Astrocyte (in vitro differentiated cells and primary cell): ENCODE data around the gene ENTPD8. TPM values are rescaled to one million over a fixed set of nuclear protein-coding genes. Genes with fewer than 3 reads are reported as not detected.

Source experiments
- DNase-seq: peaks from one replicate; pipeline ENCODE4 v3.0.0-alpha.2; 2010; ENCODE audit warnings: low read depth
- FAIRE-seq: peaks from 2 replicates; lab custom pipeline; 2011; peaks lifted over from hg19 to GRCh38; lab: Jason Lieb, UNC
- H2AFZ ChIP-seq: 2 replicates; pipeline ENCODE4 v1.6.0; 2012; ENCODE audit warnings: low read depth, low read length, inconsistent platforms
- H3K27ac ChIP-seq: 2 replicates; pipeline ENCODE4 v1.5.1; 2011; ENCODE audit warnings: low read depth, low read length, inconsistent platforms
- H3K27me3 ChIP-seq: 2 replicates; pipeline ENCODE4 v1.6.0; 2011; ENCODE audit warnings: low read length, inconsistent platforms; ENCODE audit not compliant: insufficient read depth
- H3K36me3 ChIP-seq: 2 replicates; pipeline ENCODE4 v1.5.1; 2011; ENCODE audit warnings: low read length, inconsistent platforms; ENCODE audit not compliant: insufficient read depth
- H3K4me1 ChIP-seq: 2 replicates; pipeline ENCODE4 v1.5.1; 2011; ENCODE audit warnings: low read length, inconsistent platforms; ENCODE audit not compliant: insufficient read depth
- H3K4me2 ChIP-seq: 2 replicates; pipeline ENCODE4 v1.6.0; 2012; ENCODE audit warnings: low read length, inconsistent platforms
- H3K4me3 ChIP-seq: 2 replicates; pipeline ENCODE4 v1.5.1; 2011; ENCODE audit warnings: low read depth, mild to moderate bottlenecking, low read length, inconsistent platforms; ENCODE audit not compliant: insufficient read depth
- H3K79me2 ChIP-seq: 2 replicates; pipeline ENCODE4 v1.6.0; 2012; ENCODE audit warnings: mild to moderate bottlenecking, low read length, inconsistent platforms; ENCODE audit not compliant: insufficient read depth
- H3K9ac ChIP-seq: 2 replicates; pipeline ENCODE4 v1.6.0; 2012; ENCODE audit warnings: mild to moderate bottlenecking, low read length, inconsistent platforms
- H3K9me3 ChIP-seq: 2 replicates; pipeline ENCODE4 v1.5.1; 2012; ENCODE audit warnings: low read depth, mild to moderate bottlenecking, low read length, inconsistent platforms; ENCODE audit not compliant: insufficient read depth
- H4K20me1 ChIP-seq: 2 replicates; pipeline ENCODE4 v1.6.0; 2012; ENCODE audit warnings: low read length, inconsistent platforms; ENCODE audit not compliant: insufficient read depth
- H3K27ac Mint-ChIP-seq: one replicate; pipeline ENCODE4 v1.8.0; 2021; ENCODE audit warnings: mild to moderate bottlenecking, mixed read lengths; ENCODE audit not compliant: unreplicated experiment
- H3K27me3 Mint-ChIP-seq: one replicate; pipeline ENCODE4 v1.8.0; 2021; ENCODE audit warnings: low read depth, mixed read lengths; ENCODE audit not compliant: unreplicated experiment
- H3K36me3 Mint-ChIP-seq: one replicate; pipeline ENCODE4 v1.8.0; 2021; ENCODE audit warnings: low read depth, mixed read lengths; ENCODE audit not compliant: unreplicated experiment
- H3K4me1 Mint-ChIP-seq: one replicate; pipeline ENCODE4 v1.8.0; 2021; ENCODE audit warnings: low read depth, mixed read lengths; ENCODE audit not compliant: unreplicated experiment
- H3K4me3 Mint-ChIP-seq: one replicate; pipeline ENCODE4 v1.8.0; 2021; ENCODE audit warnings: mild to moderate bottlenecking, moderate library complexity, mixed read lengths; ENCODE audit not compliant: unreplicated experiment
- H3K9me3 Mint-ChIP-seq: one replicate; pipeline ENCODE4 v1.8.0; 2021; ENCODE audit warnings: mild to moderate bottlenecking, mixed read lengths; ENCODE audit not compliant: unreplicated experiment
- EZH2 ChIP-seq: IDR thresholded peaks from 2 replicates; pipeline ENCODE4 v1.6.1; 2012; ENCODE audit warnings: mild to moderate bottlenecking, low read length, inconsistent platforms; ENCODE audit not compliant: insufficient read depth
- total RNA-seq: library from RNA; stranded (reverse); gene quantifications from 2 replicates; pipeline ENCODE4 v1.2.1, GENCODE V29; 2021
- TF ChIP-seq, protein P1 (sequence below): IDR thresholded peaks from 2 replicates; pipeline ENCODE4 v1.5.1; 2011; ENCODE audit warnings: low read depth, mild to moderate bottlenecking, inconsistent platforms, low read length, moderate library complexity; ENCODE audit not compliant: insufficient read depth

Gene ENTPD8
- total RNA-seq, 1 donor from 2014 or later, result 0.11 TPM

DNA sequence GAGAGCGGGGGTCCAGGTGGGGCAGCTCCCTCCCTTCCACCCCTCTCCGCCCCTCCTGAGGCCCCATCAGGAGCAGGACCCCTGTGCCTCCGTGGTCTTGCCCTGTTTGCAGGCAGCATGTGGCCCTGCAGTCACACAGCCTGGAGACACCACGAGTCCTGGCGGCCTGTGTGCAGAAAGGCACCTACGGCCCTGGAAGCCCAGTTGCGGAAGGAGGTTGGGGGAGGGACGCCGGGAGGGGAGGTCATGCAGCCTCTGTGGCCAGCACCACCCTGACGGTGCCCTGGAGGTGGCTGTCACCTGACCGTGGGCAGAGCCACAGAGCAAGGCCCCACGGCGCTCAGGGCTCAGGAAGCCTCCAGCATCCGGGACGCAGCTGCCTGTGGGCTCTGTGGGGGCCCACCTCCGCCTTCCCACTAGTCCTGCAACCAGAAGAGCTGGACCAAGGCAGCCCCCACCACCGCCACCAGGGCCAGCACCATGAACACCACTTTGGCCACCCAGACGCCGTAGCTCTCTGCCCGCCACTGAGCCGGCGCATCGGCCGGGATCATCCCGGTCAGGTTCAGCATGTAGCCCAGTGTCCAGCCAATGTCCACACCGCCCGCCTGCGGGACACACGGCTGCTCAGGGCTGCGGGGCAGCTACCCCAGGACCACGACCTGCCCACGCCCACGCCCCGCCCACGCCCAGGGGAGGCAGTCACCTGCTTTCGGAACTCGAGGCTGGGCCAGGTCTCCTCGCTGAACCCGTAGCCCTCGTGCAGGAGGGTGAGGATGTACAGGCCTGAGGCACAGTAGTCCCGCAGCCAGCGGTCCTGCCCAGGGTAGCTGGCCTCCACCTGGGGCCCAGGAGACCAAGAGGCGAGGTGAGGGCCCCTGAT, 6.4 kb downstream of the ENTPD8 start:
- TF ChIP-seq EZH2, result no peak
- TF ChIP-seq, protein P1, sequence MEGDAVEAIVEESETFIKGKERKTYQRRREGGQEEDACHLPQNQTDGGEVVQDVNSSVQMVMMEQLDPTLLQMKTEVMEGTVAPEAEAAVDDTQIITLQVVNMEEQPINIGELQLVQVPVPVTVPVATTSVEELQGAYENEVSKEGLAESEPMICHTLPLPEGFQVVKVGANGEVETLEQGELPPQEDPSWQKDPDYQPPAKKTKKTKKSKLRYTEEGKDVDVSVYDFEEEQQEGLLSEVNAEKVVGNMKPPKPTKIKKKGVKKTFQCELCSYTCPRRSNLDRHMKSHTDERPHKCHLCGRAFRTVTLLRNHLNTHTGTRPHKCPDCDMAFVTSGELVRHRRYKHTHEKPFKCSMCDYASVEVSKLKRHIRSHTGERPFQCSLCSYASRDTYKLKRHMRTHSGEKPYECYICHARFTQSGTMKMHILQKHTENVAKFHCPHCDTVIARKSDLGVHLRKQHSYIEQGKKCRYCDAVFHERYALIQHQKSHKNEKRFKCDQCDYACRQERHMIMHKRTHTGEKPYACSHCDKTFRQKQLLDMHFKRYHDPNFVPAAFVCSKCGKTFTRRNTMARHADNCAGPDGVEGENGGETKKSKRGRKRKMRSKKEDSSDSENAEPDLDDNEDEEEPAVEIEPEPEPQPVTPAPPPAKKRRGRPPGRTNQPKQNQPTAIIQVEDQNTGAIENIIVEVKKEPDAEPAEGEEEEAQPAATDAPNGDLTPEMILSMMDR, result no peak
- no peak overlapping the region for H3K4me2 ChIP-seq
- H3K9me3 ChIP-seq, result no peaks in the 10 kb centered on the region
- peaks cover 9% of the 10 kb centered on the region for H3K27me3 Mint-ChIP-seq
- no peak overlapping the region for H3K4me3 Mint-ChIP-seq
- FAIRE-seq (no peak), DNase-seq (no peak)
- no peaks in the 10 kb centered on the region for H3K36me3 Mint-ChIP-seq
- no peaks in the 10 kb centered on the region for H3K36me3 ChIP-seq
- H3K4me3 ChIP-seq, result no peak overlapping the region
- H3K9ac ChIP-seq, result no peak overlapping the region
- no peaks in the 10 kb centered on the region for H4K20me1 ChIP-seq
- no peaks in the 10 kb centered on the region for H3K27me3 ChIP-seq
- no peaks in the 10 kb centered on the region for H3K9me3 Mint-ChIP-seq
- no peaks in the 10 kb centered on the region for H3K4me1 Mint-ChIP-seq
- H3K27ac ChIP-seq, result no peak overlapping the region
- peaks cover 7% of the 10 kb centered on the region for H3K4me1 ChIP-seq
- no peak overlapping the region for H3K27ac Mint-ChIP-seq
- no peak overlapping the region for H2AFZ ChIP-seq
- H3K79me2 ChIP-seq, result no peaks in the 10 kb centered on the region

DNA sequence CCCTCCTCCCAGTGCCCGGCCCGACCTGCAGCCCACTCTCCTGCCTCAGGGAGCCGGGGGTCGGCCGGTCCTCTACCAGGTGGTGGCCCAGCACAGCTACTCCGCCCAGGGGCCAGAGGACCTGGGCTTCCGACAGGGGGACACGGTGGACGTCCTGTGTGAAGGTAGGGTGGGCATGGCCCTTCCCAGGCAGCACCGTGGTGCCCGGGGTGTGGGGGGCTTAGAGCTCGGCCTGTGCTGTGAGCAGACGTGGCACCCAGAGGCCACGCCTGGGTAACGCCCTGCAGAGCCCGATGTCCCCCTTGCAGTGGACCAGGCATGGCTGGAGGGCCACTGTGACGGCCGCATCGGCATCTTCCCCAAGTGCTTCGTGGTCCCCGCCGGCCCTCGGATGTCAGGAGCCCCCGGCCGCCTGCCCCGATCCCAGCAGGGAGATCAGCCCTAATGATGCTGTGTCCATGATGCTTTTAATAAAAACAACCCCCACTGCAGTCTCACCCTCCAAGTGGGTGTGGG, 7.2 kb downstream of the ENTPD8 start:
- no peak overlapping the region for H3K27ac ChIP-seq
- H3K27ac Mint-ChIP-seq, result no peak overlapping the region
- no peaks in the 10 kb centered on the region for H3K79me2 ChIP-seq
- H3K36me3 Mint-ChIP-seq, result no peaks in the 10 kb centered on the region
- H3K4me1 ChIP-seq, result peaks cover 7% of the 10 kb centered on the region
- H3K4me3 Mint-ChIP-seq, result no peak overlapping the region
- no peaks in the 10 kb centered on the region for H3K36me3 ChIP-seq
- no peaks in the 10 kb centered on the region for H3K9me3 Mint-ChIP-seq
- H2AFZ ChIP-seq, result no peak overlapping the region
- H3K27me3 ChIP-seq, result no peaks in the 10 kb centered on the region
- H3K9ac ChIP-seq, result no peak overlapping the region
- H3K27me3 Mint-ChIP-seq, result peaks cover 5% of the 10 kb centered on the region
- no peaks in the 10 kb centered on the region for H3K4me1 Mint-ChIP-seq
- H4K20me1 ChIP-seq, result no peaks in the 10 kb centered on the region
- TF ChIP-seq EZH2, result no peak
- TF ChIP-seq, protein P1, result no peak
- FAIRE-seq, result no peak
- no peaks in the 10 kb centered on the region for H3K9me3 ChIP-seq
- no peak overlapping the region for H3K4me3 ChIP-seq
- no peak overlapping the region for H3K4me2 ChIP-seq
- DNase-seq, result no peak
